Transverse colon (tissue), 1 donor: ENCODE data around the gene OPRM1.

Experiments
- EP300 ChIP-seq: sonication (generic); formaldehyde crosslinking; IDR thresholded peaks from one replicate; pipeline ENCODE4 v1.6.1; 2017; ENCODE audit warnings: antibody characterized with exemption, low read depth
- POLR2A ChIP-seq: fragments of 450-650 bp; IDR thresholded peaks from one replicate; pipeline ENCODE4 v1.6.1; 2016; ENCODE audit warnings: antibody characterized with exemption, mild to moderate bottlenecking, moderate library complexity

- no peak for TF ChIP-seq POLR2A
- no peak for TF ChIP-seq EP300
These were observed 193.2 kb downstream of the OPRM1 start for GRCh38 chr6:154232013-154232910.
